ENCODE measurements around the gene SLC46A2. TPM values are rescaled to one million over a fixed set of nuclear protein-coding genes. Genes with fewer than 3 reads are reported as not detected.

SLC46A2 gene
- total RNA-seq, 1 experiment from 2014 or later: not detected

DNA sequence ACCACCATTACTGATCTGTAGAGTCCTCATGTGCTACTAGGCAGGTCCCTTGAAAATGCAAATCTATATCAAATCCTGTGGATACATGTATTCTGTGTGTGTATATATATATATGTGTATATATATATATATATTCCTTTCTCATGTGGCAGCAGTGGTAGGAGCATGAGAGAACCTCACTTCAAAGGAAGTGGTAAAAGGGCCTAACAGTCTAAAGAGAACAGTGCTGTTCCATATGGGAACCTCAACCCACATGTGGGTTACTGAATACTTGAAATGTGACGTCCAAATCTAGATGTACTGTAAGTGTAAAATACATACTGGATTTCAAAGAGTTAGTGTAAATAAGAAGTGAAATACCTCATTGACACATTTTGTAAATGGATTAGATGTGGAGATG lies 5.4 kb downstream of the SLC46A2 start:
- no peaks in the 10 kb centered on the region for H4K20me1 ChIP-seq (ENCODE audit: insufficient read depth)
- no peak overlapping the region for H3K27ac ChIP-seq (ENCODE audit: low read depth, low read length)
- POLR2A ChIA-PET: no interaction called here
- H2AFZ ChIP-seq (ENCODE audit: low read depth, low read length, poor library complexity, severe bottlenecking): no peak overlapping the region
- no peaks in the 10 kb centered on the region for H3K36me3 ChIP-seq (ENCODE audit: control insufficient read depth in 1 of 2, insufficient read depth in 2 of 2, low read length in 2 of 2)
- BruUV-seq (replicated peaks): no TSS peak
- TF ChIP-seq SP1 (IDR thresholded peaks at IDR 0.05; ENCODE audit: low read depth) (no peak), POLR2A (IDR thresholded peaks at IDR 0.05; ENCODE audit: borderline replicate concordance, extremely low read depth, insufficient read depth, insufficient read length) (no peak), TCF7L2 (IDR thresholded peaks at IDR 0.05; ENCODE audit: borderline replicate concordance, extremely low read depth, insufficient read depth, insufficient read length) (no peak), SIN3A (IDR thresholded peaks at IDR 0.05; ENCODE audit: low read depth) (no peak), POLR2AphosphoS5 (IDR thresholded peaks at IDR 0.05; ENCODE audit: low read depth, low read length) (no peak), JUND (IDR thresholded peaks at IDR 0.05) (no peak), ZNF274 (IDR thresholded peaks at IDR 0.05; ENCODE audit: low read depth, low read length) (no peak), ZBTB33 (IDR thresholded peaks at IDR 0.05; ENCODE audit: extremely low read depth, insufficient replicate concordance, low read length) (no peak), FOSL1 (IDR thresholded peaks at IDR 0.05; ENCODE audit: low read depth) (no peak), CTCF (IDR thresholded peaks at IDR 0.05 in 2 of 3, conservative IDR thresholded peaks at IDR 0.05 in 1 of 3; ENCODE audit: borderline replicate concordance in 1 of 3, insufficient read depth in 1 of 3, low read depth in 2 of 3, low read length in 2 of 3) (no peak), EGR1 (IDR thresholded peaks at IDR 0.05; ENCODE audit: low read depth) (no peak), ELF1 (IDR thresholded peaks at IDR 0.05; ENCODE audit: borderline replicate concordance, low read depth) (no peak), RAD21 (IDR thresholded peaks at IDR 0.05; ENCODE audit: low read depth) (no peak), CEBPB (IDR thresholded peaks at IDR 0.05; ENCODE audit: low read depth) (no peak)
- TF ChIP-seq, protein P1, sequence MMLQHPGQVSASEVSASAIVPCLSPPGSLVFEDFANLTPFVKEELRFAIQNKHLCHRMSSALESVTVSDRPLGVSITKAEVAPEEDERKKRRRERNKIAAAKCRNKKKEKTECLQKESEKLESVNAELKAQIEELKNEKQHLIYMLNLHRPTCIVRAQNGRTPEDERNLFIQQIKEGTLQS (IDR thresholded peaks at IDR 0.05): no peak
- TF ChIP-seq, protein P2, sequence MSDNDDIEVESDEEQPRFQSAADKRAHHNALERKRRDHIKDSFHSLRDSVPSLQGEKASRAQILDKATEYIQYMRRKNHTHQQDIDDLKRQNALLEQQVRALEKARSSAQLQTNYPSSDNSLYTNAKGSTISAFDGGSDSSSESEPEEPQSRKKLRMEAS (IDR thresholded peaks at IDR 0.05): no peak
- RAD21 ChIA-PET (ENCODE audit: low non-redundant PET in 1 of 2, low total read pairs in 2 of 2, uncharacterized antibody in 2 of 2, unreplicated experiment in 2 of 2): no interaction called here
- no peaks in the 10 kb centered on the region for H3K27me3 ChIP-seq (ENCODE audit: insufficient read depth, low read length)
- no peak for DNase-seq (ENCODE audit: low read depth, low spot score)
- ATAC-seq: no peak
- H3K9me3 ChIP-seq (ENCODE audit: control insufficient read depth in 1 of 2, insufficient read depth in 1 of 2, low read depth in 1 of 2, low read length in 2 of 2): no peaks in the 10 kb centered on the region
- no peak overlapping the region for H3K4me3 ChIP-seq (replicated peaks in 1 of 2; ENCODE audit: low read depth in 1 of 2, low read length in 2 of 2)
- H3K9ac ChIP-seq (ENCODE audit: low read length): no peak overlapping the region
- no peaks in the 10 kb centered on the region for H3K9me2 ChIP-seq (ENCODE audit: insufficient read depth)
- H3K4me2 ChIP-seq (ENCODE audit: low read length): no peak overlapping the region
- peaks cover 2 to 15% of the 10 kb centered on the region in 2 experiments; a peak in 3 of 4 replicates for H3K4me1 ChIP-seq (ENCODE audit: control insufficient read depth in 1 of 2, insufficient read depth in 2 of 2, low read length in 2 of 2)
- no peaks in the 10 kb centered on the region for H3K79me2 ChIP-seq (ENCODE audit: insufficient read depth, low read length)
- intact Hi-C loops (cut with micrococcal nuclease): no loop called here
- CTCF ChIA-PET: no interaction called here

Measured in HCT116 (cell line).